ENCODE results near the gene MED8.

DNA sequence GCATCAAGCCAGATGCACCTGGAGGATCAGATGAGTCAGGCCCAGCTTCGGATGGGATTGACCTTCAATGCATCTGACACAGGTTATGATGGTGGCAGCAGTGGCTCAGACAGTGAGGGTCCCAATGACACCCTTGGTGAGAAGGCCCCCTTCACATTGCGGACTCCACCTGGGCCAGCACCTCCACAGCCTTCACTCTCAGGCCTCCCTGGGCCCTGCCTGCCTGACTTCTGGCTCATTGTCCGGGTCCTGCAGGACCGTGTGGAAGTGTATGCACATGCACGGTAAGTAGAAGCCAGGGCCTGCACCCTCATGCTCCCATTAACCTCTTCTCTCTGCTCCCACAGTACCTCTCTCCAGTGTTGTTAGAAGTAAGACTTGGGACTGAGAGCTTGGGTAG is 43.3 kb upstream of the MED8 start:
- TF ChIP-seq CTCF (IDR thresholded peaks at IDR 0.05) (no peak), EZH2phosphoT487 (IDR thresholded peaks at IDR 0.05) (no peak)

Measured in neural progenitor cell (in vitro differentiated cells).